ENCODE results near the gene TOMM40L.
"Not testable (repeated sequence)": the region's sequence is repeated elsewhere in the genome, so short reads cannot be mapped to it uniquely, and the experiment has no call there.

TOMM40L gene

GRCh38 chr1:161255955-161256520 lies 30.2 kb downstream of the TOMM40L start:
- not testable (repeated sequence) for DNase-seq (ENCODE audit: low read depth, low spot score)

GRCh38 chr1:161257109-161257508 lies 31.2 kb downstream of the TOMM40L start:
- DNase-seq (ENCODE audit: low read depth, low spot score): not testable (repeated sequence)

GRCh38 chr1:161258439-161259344 lies 32.8 kb downstream of the TOMM40L start, which contains the start of gene PCP4L1:
PCP4L1 (plus strand) TSS chr1:161258745; CDS start chr1:161258975, 230 bp downstream.
- peak; percentile 20 for DNase-seq (ENCODE audit: low read depth, low spot score)

GRCh38 chr1:161259345-161259702 lies 33.5 kb downstream of the TOMM40L start:
- DNase-seq (ENCODE audit: low read depth, low spot score): no peak

GRCh38 chr1:161259765-161260164 lies 33.9 kb downstream of the TOMM40L start:
- no peak for DNase-seq (ENCODE audit: low read depth, low spot score)

GRCh38 chr1:161260376-161261260 lies 34.8 kb downstream of the TOMM40L start:
- DNase-seq (ENCODE audit: low read depth, low spot score): no peak

GRCh38 chr1:161261261-161262235 lies 35.7 kb downstream of the TOMM40L start:
- no peak for DNase-seq (ENCODE audit: low read depth, low spot score)

- DNase-seq (ENCODE audit: low read depth, low spot score): no peak
These were observed 39.4 kb downstream of the TOMM40L start for GRCh38 chr1:161265305-161265704.

- no peak for DNase-seq (ENCODE audit: low read depth, low spot score)
These were observed 40.3 kb downstream of the TOMM40L start for GRCh38 chr1:161266202-161266601.

GRCh38 chr1:161266836-161267235 lies 41.0 kb downstream of the TOMM40L start:
- DNase-seq (ENCODE audit: low read depth, low spot score): no peak

- no peak for DNase-seq (ENCODE audit: low read depth, low spot score)
These were observed 41.5 kb downstream of the TOMM40L start for GRCh38 chr1:161267321-161267720.

GRCh38 chr1:161273402-161273801 lies 47.5 kb downstream of the TOMM40L start:
- no peak for DNase-seq (ENCODE audit: low read depth, low spot score)

GRCh38 chr1:161274874-161275273 lies 49.0 kb downstream of the TOMM40L start:
- no peak for DNase-seq (ENCODE audit: low read depth, low spot score)
